ENCODE measurements around the gene TMEM225B. TPM values are rescaled to one million over a fixed set of nuclear protein-coding genes. Genes with fewer than 3 reads are reported as not detected.
"Not testable (repeated sequence)": the region's sequence is repeated elsewhere in the genome, so short reads cannot be mapped to it uniquely, and the experiment has no call there.

The TMEM225B gene
- total RNA-seq, 2 experiments from 2014 or later: 0.98 to 1.7 TPM

GRCh38 chr7:99560834-99561736 lies 37.0 kb upstream of the TMEM225B start:
- Mint-ChIP-seq H3K4me3 (peak overlapping the region; percentile 25), H3K4me1 (ENCODE audit: low read depth) (peaks cover 55% of the 10 kb centered on the region), H3K9me3 (no peaks in the 10 kb centered on the region), H3K27ac (peak overlapping the region; percentile 76), H3K27me3 (ENCODE audit: low read depth) (no peaks in the 10 kb centered on the region), H3K36me3 (ENCODE audit: low read depth) (peaks cover 57% of the 10 kb centered on the region)
- intact Hi-C loops (cut with micrococcal nuclease): no loop called here
- CTCF ChIA-PET: interaction anchor here (0.5 kb wide), 1 partner anchor 70 kb away, joined by 5 read pairs; no protein-coding TSS in a partner anchor
- no peak for DNase-seq

DNA sequence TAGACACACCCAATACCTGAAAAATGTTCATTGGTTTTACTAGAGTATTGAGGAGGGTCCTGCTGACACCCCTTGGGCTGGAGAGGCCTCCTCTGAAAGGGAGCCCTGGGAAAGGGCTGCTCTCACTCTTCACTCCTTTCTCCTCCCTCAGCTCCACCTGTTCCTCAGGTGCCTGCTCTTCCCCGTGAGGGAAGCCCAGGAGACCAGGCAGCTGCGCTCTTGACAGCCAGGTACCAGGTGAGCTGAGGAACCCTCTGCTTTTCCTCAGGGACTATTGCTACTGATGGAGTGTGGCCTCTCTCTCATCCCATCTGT lies 36.4 kb upstream of the TMEM225B start:
- peaks cover 58% of the 10 kb centered on the region for H3K36me3 Mint-ChIP-seq (ENCODE audit: low read depth)
- intact Hi-C loops (cut with micrococcal nuclease): loop anchor here (2.0 kb wide), 1 partner anchor 55 kb away; the partner anchor contains the start of gene ZSCAN25
- no peak for DNase-seq
- peak overlapping the region; percentile 83 for H3K27ac Mint-ChIP-seq
- CTCF ChIA-PET: no interaction called here
- no peaks in the 10 kb centered on the region for H3K9me3 Mint-ChIP-seq
- no peak overlapping the region for H3K4me3 Mint-ChIP-seq
- no peaks in the 10 kb centered on the region for H3K27me3 Mint-ChIP-seq (ENCODE audit: low read depth)
- H3K4me1 Mint-ChIP-seq (ENCODE audit: low read depth): peaks cover 50% of the 10 kb centered on the region

GRCh38 chr7:99562114-99562784 lies 35.8 kb upstream of the TMEM225B start:
- intact Hi-C loops (cut with micrococcal nuclease): loop anchor here (2.0 kb wide), 1 partner anchor 55 kb away; the partner anchor contains the start of gene ZSCAN25
- peak overlapping the region; percentile 83 for H3K27ac Mint-ChIP-seq
- CTCF ChIA-PET: no interaction called here
- peaks cover 45% of the 10 kb centered on the region for H3K4me1 Mint-ChIP-seq (ENCODE audit: low read depth)
- DNase-seq: no peak
- H3K36me3 Mint-ChIP-seq (ENCODE audit: low read depth): peaks cover 55% of the 10 kb centered on the region
- no peaks in the 10 kb centered on the region for H3K9me3 Mint-ChIP-seq
- H3K4me3 Mint-ChIP-seq: no peak overlapping the region
- H3K27me3 Mint-ChIP-seq (ENCODE audit: low read depth): no peaks in the 10 kb centered on the region

GRCh38 chr7:99562832-99563231 lies 35.2 kb upstream of the TMEM225B start:
- Mint-ChIP-seq H3K9me3 (no peaks in the 10 kb centered on the region), H3K36me3 (ENCODE audit: low read depth) (peaks cover 53% of the 10 kb centered on the region), H3K4me3 (no peak overlapping the region), H3K27me3 (ENCODE audit: low read depth) (no peaks in the 10 kb centered on the region), H3K4me1 (ENCODE audit: low read depth) (peaks cover 42% of the 10 kb centered on the region), H3K27ac (peak overlapping the region; percentile 83)
- intact Hi-C loops (cut with micrococcal nuclease): loop anchor here (2.0 kb wide), 1 partner anchor 54 kb away; the partner anchor contains the start of gene ZSCAN25
- CTCF ChIA-PET: no interaction called here
- peak; percentile 77 for DNase-seq

- CTCF ChIA-PET: no interaction called here
- no peak for DNase-seq
- Mint-ChIP-seq H3K27me3 (ENCODE audit: low read depth) (no peaks in the 10 kb centered on the region), H3K27ac (peak overlapping the region; percentile 51), H3K4me1 (ENCODE audit: low read depth) (peaks cover 42% of the 10 kb centered on the region), H3K9me3 (no peaks in the 10 kb centered on the region), H3K4me3 (no peak overlapping the region), H3K36me3 (ENCODE audit: low read depth) (peaks cover 48% of the 10 kb centered on the region)
- intact Hi-C loops (cut with micrococcal nuclease): loop anchor here (2.0 kb wide), 1 partner anchor 53 kb away; the partner anchor contains the start of gene ZSCAN25
Measured at GRCh38 chr7:99563650-99564049, 34.4 kb upstream of the TMEM225B start.

- Mint-ChIP-seq H3K36me3 (ENCODE audit: low read depth) (peaks cover 50% of the 10 kb centered on the region), H3K4me1 (ENCODE audit: low read depth) (peaks cover 12% of the 10 kb centered on the region)
- DNase-seq; H3K4me3 Mint-ChIP-seq; CTCF ChIA-PET; H3K27me3 Mint-ChIP-seq (ENCODE audit: low read depth); H3K9me3 Mint-ChIP-seq; H3K27ac Mint-ChIP-seq; intact Hi-C loops (cut with micrococcal nuclease): not testable (repeated sequence)
Measured at GRCh38 chr7:99568770-99569169, 29.3 kb upstream of the TMEM225B start.

- peaks cover 38% of the 10 kb centered on the region for H3K36me3 Mint-ChIP-seq (ENCODE audit: low read depth)
- no peak overlapping the region for H3K27ac Mint-ChIP-seq
- CTCF ChIA-PET: interaction anchor here (0.6 to 1.8 kb wide), 3 partner anchors 9 to 640 kb away, joined by 3 to 6 read pairs (median 3); no protein-coding TSS in a partner anchor
- no peak for DNase-seq
- no peak overlapping the region for H3K4me3 Mint-ChIP-seq
- H3K9me3 Mint-ChIP-seq: no peaks in the 10 kb centered on the region
- intact Hi-C loops (cut with micrococcal nuclease): no loop called here
- H3K27me3 Mint-ChIP-seq (ENCODE audit: low read depth): no peaks in the 10 kb centered on the region
- peaks cover 3% of the 10 kb centered on the region for H3K4me1 Mint-ChIP-seq (ENCODE audit: low read depth)
Measured at GRCh38 chr7:99571768-99572167, 26.3 kb upstream of the TMEM225B start.

DNA sequence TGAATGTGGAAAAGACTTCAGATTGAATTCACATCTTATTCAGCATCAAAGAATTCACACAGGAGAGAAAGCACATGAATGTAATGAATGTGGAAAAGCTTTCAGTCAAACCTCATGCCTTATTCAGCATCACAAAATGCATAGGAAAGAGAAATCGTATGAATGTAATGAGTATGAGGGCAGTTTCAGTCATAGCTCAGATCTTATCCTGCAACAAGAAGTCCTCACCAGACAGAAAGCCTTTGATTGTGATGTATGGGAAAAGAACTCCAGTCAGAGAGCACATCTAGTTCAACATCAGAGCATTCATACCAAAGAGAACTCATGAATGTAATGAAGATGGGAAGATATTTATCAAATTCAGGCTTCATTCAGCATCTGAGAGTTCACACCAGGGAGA lies 24.8 kb upstream of the TMEM225B start:
- intact Hi-C loops (cut with micrococcal nuclease): no loop called here
- peaks cover 36% of the 10 kb centered on the region for H3K36me3 Mint-ChIP-seq (ENCODE audit: low read depth)
- H3K27me3 Mint-ChIP-seq (ENCODE audit: low read depth): no peaks in the 10 kb centered on the region
- H3K9me3 Mint-ChIP-seq: no peaks in the 10 kb centered on the region
- peaks cover 3% of the 10 kb centered on the region for H3K4me1 Mint-ChIP-seq (ENCODE audit: low read depth)
- CTCF ChIA-PET: interaction anchor here (0.7 kb wide), 1 partner anchor 42 kb away, joined by 3 read pairs; no protein-coding TSS in a partner anchor
- H3K4me3 Mint-ChIP-seq: no peak overlapping the region
- no peak for DNase-seq
- no peak overlapping the region for H3K27ac Mint-ChIP-seq

DNA sequence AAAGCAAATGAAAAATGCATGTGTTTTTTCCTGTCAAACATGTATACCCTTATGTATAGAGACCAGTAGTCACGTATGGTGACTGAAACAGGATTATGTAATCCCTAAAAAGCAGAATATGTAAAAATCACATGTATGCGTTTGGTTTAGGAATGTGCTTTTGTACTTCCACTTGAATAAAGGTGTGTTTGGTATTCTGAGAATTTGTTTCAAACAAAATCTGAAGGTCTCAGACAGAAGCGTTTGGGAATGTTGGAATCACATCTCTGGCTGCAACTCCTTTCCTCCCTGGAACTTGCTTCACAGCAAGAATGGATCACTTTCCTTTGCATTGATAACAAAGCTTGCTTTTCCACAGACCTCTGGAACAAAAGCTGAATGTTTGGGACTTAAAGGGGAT lies 21.8 kb upstream of the TMEM225B start:
- Mint-ChIP-seq H3K4me1 (ENCODE audit: low read depth) (peaks cover 5% of the 10 kb centered on the region), H3K27me3 (ENCODE audit: low read depth) (no peaks in the 10 kb centered on the region), H3K36me3 (ENCODE audit: low read depth) (peaks cover 26% of the 10 kb centered on the region), H3K27ac (no peak overlapping the region), H3K9me3 (no peaks in the 10 kb centered on the region), H3K4me3 (no peak overlapping the region)
- no peak for DNase-seq
- CTCF ChIA-PET: no interaction called here
- intact Hi-C loops (cut with micrococcal nuclease): no loop called here

- no peak for DNase-seq
- intact Hi-C loops (cut with micrococcal nuclease): no loop called here
- Mint-ChIP-seq H3K27me3 (ENCODE audit: low read depth) (no peaks in the 10 kb centered on the region), H3K27ac (no peak overlapping the region), H3K36me3 (ENCODE audit: low read depth) (no peaks in the 10 kb centered on the region), H3K4me3 (peak overlapping the region; percentile 83), H3K4me1 (ENCODE audit: low read depth) (peaks cover 5% of the 10 kb centered on the region), H3K9me3 (no peaks in the 10 kb centered on the region)
- CTCF ChIA-PET: interaction anchor here (1.2 to 2.0 kb wide), 2 partner anchors 8 to 54 kb away, joined by 4 to 6 read pairs; no protein-coding TSS in a partner anchor
Measured at GRCh38 chr7:99579281-99579955, 18.6 kb upstream of the TMEM225B start.

- Mint-ChIP-seq H3K4me1 (ENCODE audit: low read depth) (peaks cover 5% of the 10 kb centered on the region), H3K4me3 (peak overlapping the region; percentile 83), H3K27ac (peak overlapping the region; percentile 51), H3K36me3 (ENCODE audit: low read depth) (no peaks in the 10 kb centered on the region), H3K27me3 (ENCODE audit: low read depth) (no peaks in the 10 kb centered on the region), H3K9me3 (no peaks in the 10 kb centered on the region)
- intact Hi-C loops (cut with micrococcal nuclease): loop anchor here (1.0 kb wide), 1 partner anchor 171 kb away; no protein-coding TSS in a partner anchor
- DNase-seq: peak; percentile 69
- CTCF ChIA-PET: interaction anchor here (0.7 to 2.0 kb wide), 5 partner anchors 9 to 257 kb away, joined by 3 to 8 read pairs (median 4); partner anchors contain the start of gene ZSCAN25
Measured at GRCh38 chr7:99579956-99580777, 17.9 kb upstream of the TMEM225B start.
